H1 (cell line): ENCODE measurements around the gene LRRC18. TPM values are rescaled to one million over a fixed set of nuclear protein-coding genes. Genes with fewer than 3 reads are reported as not detected.

ENCODE experiments used
- CTBP2 ChIP-seq: IDR thresholded peaks from 2 replicates; pipeline ENCODE4 v1.7.0; 2011; ENCODE audit warnings: borderline replicate concordance, mild to moderate bottlenecking, moderate library complexity, mixed read lengths, low read length; ENCODE audit not compliant: insufficient read depth, insufficient read length
- KDM5A ChIP-seq: fragments of 200-600 bp; IDR thresholded peaks from 2 replicates; pipeline ENCODE4 v1.7.1; 2012; ENCODE audit warnings: mild to moderate bottlenecking, low read length, inconsistent platforms, mixed read lengths
- SRF ChIP-seq: IDR thresholded peaks from 2 replicates; pipeline ENCODE4 v1.6.1; 2011; ENCODE audit warnings: mild to moderate bottlenecking, low read depth, low read length, moderate library complexity
- polyA plus RNA-seq, 7 experiments: library from polyadenylated mRNA; depleted of rRNA in 3 of 7; stranded (reverse) in 5 of 7; unstranded in 2 of 7; fragments of >200 nt in 5 of 7; fragments of 200-250 nt in 2 of 7; gene quantifications; 1 replicate in 5 of 7; 2 replicates in 1 of 7; 4 replicates in 1 of 7; pipeline versions ENCODE4 v1.2.1 to v1.2.3, GENCODE V29; 2011 to 2013; ENCODE audit warnings: missing spikeins in 2 of 7, mixed read lengths in 2 of 7
- total RNA-seq: library from RNA; stranded (reverse); fragmentation: NEBNext Ultra II Directional; extraction: Animal tissue kit (Norgen Biotek cat#: 25700); gene quantifications from 2 replicates; pipeline ENCODE4 v1.2.1, GENCODE V29; 2021

The LRRC18 gene
- total and polyA plus RNA-seq, 2 of the 8 experiments (the other 6 are each of a cell fraction or from before 2014, with no cell fraction given), result not detected

- TF ChIP-seq CTBP2 (no peak), KDM5A (no peak), SRF (no peak)
- TF ChIP-seq, all 59 proteins: peak for 0
These were observed 32.8 kb downstream of the LRRC18 start (continued) for GRCh38 chr10:48906841-48907240.
